GM12865 (cell line): ENCODE measurements around the gene ARRDC1.
A peak's percentile ranks its signal among the peaks of the same experiment; 100 is the strongest.

Experiments
- DNase-seq: peaks from one replicate; pipeline ENCODE4 v3.0.0; 2010; ENCODE audit warnings: low read depth
- H3K4me3 ChIP-seq: 2 replicates; pipeline ENCODE4 v1.5.1; 2011; ENCODE audit warnings: mild to moderate bottlenecking, low read depth, low read length, control low read depth
- TF ChIP-seq, protein P1 (sequence below): IDR thresholded peaks from 2 replicates; pipeline ENCODE4 v1.5.1; 2011; ENCODE audit warnings: low read length, control low read depth, low read depth, inconsistent platforms; ENCODE audit not compliant: insufficient read depth; ENCODE audit errors: missing control alignments

Gene ARRDC1

DNA sequence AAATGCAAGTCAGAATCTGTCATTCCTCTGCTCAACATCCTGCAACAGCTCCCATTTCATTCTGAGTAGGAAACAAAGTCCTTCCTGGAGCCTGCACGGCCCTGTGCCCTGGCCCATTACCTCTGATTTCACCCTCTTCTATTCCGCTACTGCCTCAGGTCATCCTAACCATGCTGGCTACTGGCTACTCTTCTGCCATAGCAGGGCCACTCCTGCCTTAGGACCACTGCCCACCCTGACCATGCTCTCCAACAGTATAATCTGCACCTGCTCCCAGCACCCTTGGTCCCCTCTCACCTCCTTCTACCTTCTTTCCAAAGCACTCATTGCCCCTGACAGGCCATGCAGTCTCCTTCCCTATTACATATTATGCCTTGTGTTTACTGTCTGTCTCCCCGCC lies 34.9 kb upstream of the ARRDC1 start:
- TF ChIP-seq, protein P1, sequence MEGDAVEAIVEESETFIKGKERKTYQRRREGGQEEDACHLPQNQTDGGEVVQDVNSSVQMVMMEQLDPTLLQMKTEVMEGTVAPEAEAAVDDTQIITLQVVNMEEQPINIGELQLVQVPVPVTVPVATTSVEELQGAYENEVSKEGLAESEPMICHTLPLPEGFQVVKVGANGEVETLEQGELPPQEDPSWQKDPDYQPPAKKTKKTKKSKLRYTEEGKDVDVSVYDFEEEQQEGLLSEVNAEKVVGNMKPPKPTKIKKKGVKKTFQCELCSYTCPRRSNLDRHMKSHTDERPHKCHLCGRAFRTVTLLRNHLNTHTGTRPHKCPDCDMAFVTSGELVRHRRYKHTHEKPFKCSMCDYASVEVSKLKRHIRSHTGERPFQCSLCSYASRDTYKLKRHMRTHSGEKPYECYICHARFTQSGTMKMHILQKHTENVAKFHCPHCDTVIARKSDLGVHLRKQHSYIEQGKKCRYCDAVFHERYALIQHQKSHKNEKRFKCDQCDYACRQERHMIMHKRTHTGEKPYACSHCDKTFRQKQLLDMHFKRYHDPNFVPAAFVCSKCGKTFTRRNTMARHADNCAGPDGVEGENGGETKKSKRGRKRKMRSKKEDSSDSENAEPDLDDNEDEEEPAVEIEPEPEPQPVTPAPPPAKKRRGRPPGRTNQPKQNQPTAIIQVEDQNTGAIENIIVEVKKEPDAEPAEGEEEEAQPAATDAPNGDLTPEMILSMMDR: no peak
- no peak overlapping the region for H3K4me3 ChIP-seq
- DNase-seq: no peak

DNA sequence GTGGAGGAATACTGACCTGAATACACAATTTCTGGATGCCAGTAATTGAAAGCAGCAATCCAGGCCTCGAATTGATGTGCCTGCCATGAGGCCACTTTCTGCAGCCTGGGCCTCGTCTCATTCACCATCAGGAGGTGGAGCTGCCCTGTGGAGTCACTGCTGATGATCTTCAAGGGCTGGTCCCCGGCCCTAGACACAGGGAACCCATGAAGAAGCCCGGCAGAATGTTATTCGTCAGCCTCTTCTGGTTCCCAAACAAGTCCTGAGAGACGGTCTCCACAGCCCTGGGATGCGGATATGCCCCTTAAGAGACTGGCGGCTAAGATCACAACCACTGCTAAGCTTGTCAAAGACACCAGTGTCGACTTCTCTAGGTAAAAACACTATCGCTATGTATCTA lies 31.3 kb upstream of the ARRDC1 start:
- TF ChIP-seq, protein P1: no peak
- no peak overlapping the region for H3K4me3 ChIP-seq
- no peak for DNase-seq

DNA sequence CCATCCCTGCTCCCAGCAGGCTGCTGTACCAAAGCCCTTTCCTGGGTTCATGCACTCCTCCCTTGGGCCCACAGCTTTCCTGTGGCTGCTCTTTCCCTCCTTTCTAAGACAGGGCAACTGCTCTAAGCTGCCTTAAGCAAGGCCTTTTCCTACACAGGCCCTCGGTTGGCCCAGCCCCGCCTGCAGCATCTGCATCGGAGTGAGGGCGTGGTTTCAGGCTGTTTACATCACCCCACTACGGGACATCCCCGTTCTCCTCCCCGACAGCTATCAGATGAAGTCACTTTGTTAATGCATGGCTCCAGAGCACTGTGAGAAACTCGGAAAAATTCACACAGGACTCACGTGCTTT lies 30.1 kb upstream of the ARRDC1 start:
- no peak for DNase-seq
- no peak overlapping the region for H3K4me3 ChIP-seq
- TF ChIP-seq, protein P1: no peak

DNA sequence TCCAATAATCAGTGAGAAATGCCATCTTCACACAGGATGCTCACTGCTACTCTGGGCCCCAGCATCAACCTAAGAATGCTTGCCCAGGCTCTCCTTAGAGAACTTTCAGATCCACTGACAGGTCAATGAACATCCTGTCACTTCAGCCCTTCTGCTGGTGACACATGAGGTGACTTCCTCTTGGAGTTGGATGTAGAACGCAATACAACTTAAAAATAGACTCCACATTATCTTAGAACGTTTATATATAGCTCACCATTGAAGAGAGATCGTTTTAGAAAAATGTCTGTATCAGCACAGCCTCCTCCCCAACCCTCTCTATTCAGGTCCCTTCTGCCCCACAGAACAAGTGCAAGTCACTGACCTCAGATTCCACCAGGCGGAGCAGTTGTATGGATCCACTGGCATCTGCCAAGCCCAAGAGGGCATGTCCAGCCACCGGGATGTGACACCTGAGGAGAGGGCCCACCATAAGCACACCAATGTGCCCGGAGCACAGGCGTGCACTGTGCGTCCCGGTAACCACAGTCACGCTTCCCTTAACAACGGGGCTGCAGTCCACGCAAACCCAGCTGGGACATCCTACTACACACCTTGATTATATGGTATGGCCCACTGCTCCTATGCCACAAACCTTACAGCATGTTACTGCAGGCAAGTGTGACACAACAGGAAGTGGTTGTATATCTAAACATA lies 29.6 kb upstream of the ARRDC1 start:
- DNase-seq: peak; percentile 55
- no peak overlapping the region for H3K4me3 ChIP-seq
- TF ChIP-seq, protein P1: peak; percentile 14

DNA sequence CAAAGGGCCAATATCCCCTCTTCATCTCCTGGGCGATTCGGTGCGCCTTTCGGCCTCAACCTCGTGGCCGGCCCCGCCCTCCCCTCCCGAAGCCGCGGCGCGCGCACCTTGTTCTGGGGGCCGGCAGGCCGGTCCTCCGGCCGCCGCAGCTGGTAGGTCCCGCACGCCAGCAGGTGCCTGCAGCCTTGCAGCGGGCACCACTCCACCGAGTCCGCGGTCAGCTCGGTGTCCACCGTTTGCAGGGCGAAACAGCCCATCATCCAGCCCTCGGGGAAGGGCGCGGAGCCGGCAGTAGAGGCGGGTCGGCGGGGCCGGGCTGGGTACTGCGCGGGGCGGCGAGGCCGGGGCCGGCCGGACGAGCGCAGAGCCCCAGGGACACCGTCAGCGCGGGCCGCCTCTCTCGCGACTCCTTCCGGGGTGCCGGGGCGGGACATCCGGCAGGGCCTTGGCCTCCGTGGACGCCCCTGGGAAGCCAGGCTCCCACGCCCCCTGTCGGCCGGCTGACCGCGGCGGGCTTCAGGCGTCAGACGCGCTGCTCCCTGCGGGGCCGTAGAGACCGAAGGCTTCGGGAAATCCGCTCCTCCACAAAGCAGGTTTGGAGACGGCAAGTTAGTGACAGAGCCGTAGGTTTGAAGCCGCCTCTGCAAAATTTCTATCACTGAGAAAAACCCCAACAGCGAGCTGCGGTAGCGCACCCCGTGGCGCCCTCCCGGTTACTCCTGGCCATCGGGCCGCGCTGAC lies 26.8 kb upstream of the ARRDC1 start, which contains the start of gene DPH7:
DPH7 (minus strand) TSS at position 408 of the 741 bp plus-strand sequence; CDS start at position 260, 148 bp downstream.
- TF ChIP-seq, protein P1: peak; percentile 96
- DNase-seq: peak; percentile 95
- peak within 1 kb of the TSS; percentile 77 for H3K4me3 ChIP-seq

DNA sequence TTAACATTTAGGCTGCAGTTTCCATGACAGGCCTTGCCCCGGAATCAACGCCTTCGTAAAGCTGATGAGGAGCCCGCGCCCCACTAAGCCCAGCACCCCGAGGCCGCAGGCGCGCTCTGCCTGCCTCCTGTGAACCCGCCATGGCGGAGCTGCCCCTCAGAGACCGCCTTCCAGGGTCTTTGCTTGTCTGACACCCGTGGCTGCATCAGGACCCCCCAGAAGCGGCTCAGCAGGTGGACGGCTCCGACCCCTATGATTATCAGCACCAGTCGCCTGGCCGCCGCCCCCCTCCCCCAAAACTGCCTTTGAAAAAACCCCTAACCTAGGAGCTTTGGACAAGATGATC lies 26.3 kb upstream of the ARRDC1 start:
- peak overlapping the region; percentile 19; the same call in 1 of the 2 replicates for H3K4me3 ChIP-seq
- no peak for DNase-seq
- TF ChIP-seq, protein P1: no peak
